Esophagus muscularis mucosa (tissue), 4 donors: ENCODE results near the gene C1orf21.

ENCODE experiments used
- EP300 ChIP-seq: sonication (generic); formaldehyde crosslinking; IDR thresholded peaks from one replicate; pipeline ENCODE4 v1.6.1; 2017; ENCODE audit warnings: antibody characterized with exemption
- POLR2A ChIP-seq: fragments of 450-650 bp; IDR thresholded peaks from one replicate; pipeline ENCODE4 v1.6.1; 2017; ENCODE audit warnings: antibody characterized with exemption, moderate library complexity, mild to moderate bottlenecking, low read depth
- POLR2AphosphoS5 ChIP-seq, 2 donors: sonication (generic); formaldehyde crosslinking; IDR thresholded peaks; one replicate each; pipeline ENCODE4 v1.6.1; 2017; ENCODE audit warnings: antibody characterized with exemption in 2 of 2
- TF ChIP-seq, protein P1 (sequence below), 3 experiments: fragments of 200-600 bp in 2 of 3; fragments of 450-650 bp in 1 of 3; sonication (generic) in 2 of 3; IDR thresholded peaks; one replicate each; pipeline ENCODE4 v1.5.1; 2017 to 2019; ENCODE audit warnings: antibody characterized with exemption in 3 of 3, mild to moderate bottlenecking in 2 of 3, moderate library complexity in 1 of 3

DNA sequence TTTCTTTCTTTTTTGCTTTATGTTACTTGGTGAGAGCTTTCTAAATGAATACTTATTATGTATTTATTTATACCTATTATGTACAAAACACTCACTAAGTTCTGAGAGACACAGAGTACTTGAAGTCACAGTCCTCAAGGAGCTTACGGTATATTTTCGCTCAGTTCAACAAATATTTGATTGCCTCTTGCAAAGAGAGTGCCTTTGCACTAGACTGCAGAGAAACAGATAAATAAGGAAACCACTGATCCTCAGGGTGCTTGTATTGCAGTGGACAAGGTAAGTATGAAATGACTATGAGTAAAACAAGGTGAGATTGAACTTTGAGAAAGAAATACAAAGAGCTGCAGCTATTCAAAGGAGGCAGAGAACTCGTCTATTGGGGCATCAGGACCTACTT lies 123.3 kb downstream of the C1orf21 start:
- TF ChIP-seq, protein P1, sequence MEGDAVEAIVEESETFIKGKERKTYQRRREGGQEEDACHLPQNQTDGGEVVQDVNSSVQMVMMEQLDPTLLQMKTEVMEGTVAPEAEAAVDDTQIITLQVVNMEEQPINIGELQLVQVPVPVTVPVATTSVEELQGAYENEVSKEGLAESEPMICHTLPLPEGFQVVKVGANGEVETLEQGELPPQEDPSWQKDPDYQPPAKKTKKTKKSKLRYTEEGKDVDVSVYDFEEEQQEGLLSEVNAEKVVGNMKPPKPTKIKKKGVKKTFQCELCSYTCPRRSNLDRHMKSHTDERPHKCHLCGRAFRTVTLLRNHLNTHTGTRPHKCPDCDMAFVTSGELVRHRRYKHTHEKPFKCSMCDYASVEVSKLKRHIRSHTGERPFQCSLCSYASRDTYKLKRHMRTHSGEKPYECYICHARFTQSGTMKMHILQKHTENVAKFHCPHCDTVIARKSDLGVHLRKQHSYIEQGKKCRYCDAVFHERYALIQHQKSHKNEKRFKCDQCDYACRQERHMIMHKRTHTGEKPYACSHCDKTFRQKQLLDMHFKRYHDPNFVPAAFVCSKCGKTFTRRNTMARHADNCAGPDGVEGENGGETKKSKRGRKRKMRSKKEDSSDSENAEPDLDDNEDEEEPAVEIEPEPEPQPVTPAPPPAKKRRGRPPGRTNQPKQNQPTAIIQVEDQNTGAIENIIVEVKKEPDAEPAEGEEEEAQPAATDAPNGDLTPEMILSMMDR (IDR thresholded peaks at IDR 0.05) = no peak
- no peak for TF ChIP-seq POLR2AphosphoS5 (IDR thresholded peaks at IDR 0.05)
- no peak for TF ChIP-seq POLR2A
- TF ChIP-seq EP300 = no peak
